NCI-H2227 treated with DMSO at 0.1 percent for 48 hours (cell line): Measurements from ENCODE around the gene NKD2.

ENCODE experiments used
- DNase-seq: peaks from one replicate; lab custom pipeline; 2025; lab: John Stamatoyannopoulos, UW

Gene NKD2

GRCh38 chr5:1030801-1031271, 22.2 kb downstream of the NKD2 start:
- DNase-seq = no peak

GRCh38 chr5:1031306-1031959, 22.8 kb downstream of the NKD2 start:
- no peak for DNase-seq

GRCh38 chr5:1032011-1032410, 23.4 kb downstream of the NKD2 start:
- DNase-seq = no peak

GRCh38 chr5:1032551-1033027, 24.0 kb downstream of the NKD2 start:
- DNase-seq = no peak

- no peak for DNase-seq
Measured at GRCh38 chr5:1033178-1033577, 24.6 kb downstream of the NKD2 start.

- DNase-seq = no peak
Measured at GRCh38 chr5:1033606-1034420, 25.2 kb downstream of the NKD2 start.

- DNase-seq = no peak
Measured at GRCh38 chr5:1034421-1034905, 25.9 kb downstream of the NKD2 start.

- no peak for DNase-seq
Measured at GRCh38 chr5:1034986-1035385, 26.4 kb downstream of the NKD2 start.

GRCh38 chr5:1035421-1036405, 27.1 kb downstream of the NKD2 start:
- no peak for DNase-seq

- no peak for DNase-seq
Measured at GRCh38 chr5:1036504-1037122, 28.0 kb downstream of the NKD2 start.

GRCh38 chr5:1037123-1037670, 28.6 kb downstream of the NKD2 start:
- DNase-seq = no peak

- DNase-seq = no peak
Measured at GRCh38 chr5:1037671-1038416, 29.2 kb downstream of the NKD2 start.

- DNase-seq = no peak
Measured at GRCh38 chr5:1038417-1039209, 30.0 kb downstream of the NKD2 start.

GRCh38 chr5:1039210-1039548, 30.6 kb downstream of the NKD2 start:
- no peak for DNase-seq

- no peak for DNase-seq
Measured at GRCh38 chr5:1039706-1040260, 31.2 kb downstream of the NKD2 start.

GRCh38 chr5:1040571-1040970, 32.0 kb downstream of the NKD2 start:
- DNase-seq = no peak

- no peak for DNase-seq
Measured at GRCh38 chr5:1041225-1042143, 32.9 kb downstream of the NKD2 start.

- no peak for DNase-seq
Measured at GRCh38 chr5:1042626-1043025, 34.0 kb downstream of the NKD2 start.
